Endothelial cell (in vitro differentiated cells): ENCODE results near the gene GOLGA8J. TPM values are rescaled to one million over a fixed set of nuclear protein-coding genes. Genes with fewer than 3 reads are reported as not detected.
"Not testable (repeated sequence)": the region's sequence is repeated elsewhere in the genome, so short reads cannot be mapped to it uniquely, and the experiment has no call there.

Experiments
- DNase-seq: peaks from one replicate; pipeline ENCODE4 v3.0.0; 2021; ENCODE audit warnings: low spot score
- H3K27ac Mint-ChIP-seq: one replicate; pipeline ENCODE4 v1.8.0; 2021; ENCODE audit warnings: mixed read lengths, inconsistent platforms; ENCODE audit not compliant: unreplicated experiment
- H3K27me3 Mint-ChIP-seq: one replicate; pipeline ENCODE4 v1.8.0; 2021; ENCODE audit warnings: mild to moderate bottlenecking, moderate library complexity, mixed read lengths, inconsistent platforms; ENCODE audit not compliant: unreplicated experiment
- H3K36me3 Mint-ChIP-seq: one replicate; pipeline ENCODE4 v1.8.0; 2021; ENCODE audit warnings: mild to moderate bottlenecking, low read depth, mixed read lengths, inconsistent platforms; ENCODE audit not compliant: unreplicated experiment
- H3K4me1 Mint-ChIP-seq: one replicate; pipeline ENCODE4 v1.8.0; 2021; ENCODE audit warnings: mild to moderate bottlenecking, mixed read lengths, inconsistent platforms; ENCODE audit not compliant: unreplicated experiment
- H3K4me3 Mint-ChIP-seq: one replicate; pipeline ENCODE4 v1.8.0; 2021; ENCODE audit warnings: mild to moderate bottlenecking, mixed read lengths, inconsistent platforms; ENCODE audit not compliant: unreplicated experiment
- H3K9me3 Mint-ChIP-seq: one replicate; pipeline ENCODE4 v1.8.0; 2021; ENCODE audit warnings: mixed read lengths, inconsistent platforms; ENCODE audit not compliant: unreplicated experiment
- CTCF ChIP-seq: fragments of 200-600 bp; sonication (generic); IDR thresholded peaks from one replicate; pipeline ENCODE4 v1.5.0; 2021; ENCODE audit warnings: antibody characterized with exemption; ENCODE audit not compliant: unreplicated experiment
- total RNA-seq: library from RNA; stranded (reverse); fragmentation: NEBNext Ultra II Directional; extraction: Animal tissue kit (Norgen Biotek cat#: 25700); gene quantifications from one replicate; pipeline ENCODE4 v1.2.1, GENCODE V29; 2021; ENCODE audit not compliant: unreplicated experiment

GOLGA8J gene
- total RNA-seq, 1 donor from 2014 or later, result not detected

- Mint-ChIP-seq H3K9me3 (no peaks in the 10 kb centered on the region), H3K36me3 (no peaks in the 10 kb centered on the region), H3K27me3 (peaks cover 2% of the 10 kb centered on the region), H3K4me1 (no peaks in the 10 kb centered on the region), H3K27ac (no peak overlapping the region), H3K4me3 (no peak overlapping the region)
- TF ChIP-seq CTCF, result no peak
- DNase-seq, result no peak
Observed at GRCh38 chr15:30041868-30042267, 40.9 kb upstream of the GOLGA8J start.

- H3K4me1 Mint-ChIP-seq, result no peaks in the 10 kb centered on the region
- H3K4me3 Mint-ChIP-seq, result no peak overlapping the region
- no peak overlapping the region for H3K27ac Mint-ChIP-seq
- peaks cover 3% of the 10 kb centered on the region for H3K27me3 Mint-ChIP-seq
- H3K36me3 Mint-ChIP-seq, result no peaks in the 10 kb centered on the region
- no peak for TF ChIP-seq CTCF
- DNase-seq, result no peak
- H3K9me3 Mint-ChIP-seq, result no peaks in the 10 kb centered on the region
Observed at GRCh38 chr15:30042556-30042955, 40.2 kb upstream of the GOLGA8J start.

- no peak overlapping the region for H3K4me3 Mint-ChIP-seq
- H3K36me3 Mint-ChIP-seq, result no peaks in the 10 kb centered on the region
- peaks cover 3% of the 10 kb centered on the region for H3K27me3 Mint-ChIP-seq
- TF ChIP-seq CTCF, result no peak
- H3K4me1 Mint-ChIP-seq, result no peaks in the 10 kb centered on the region
- H3K9me3 Mint-ChIP-seq, result no peaks in the 10 kb centered on the region
- H3K27ac Mint-ChIP-seq, result no peak overlapping the region
- no peak for DNase-seq
Observed at GRCh38 chr15:30043211-30043655, 39.5 kb upstream of the GOLGA8J start.

- Mint-ChIP-seq H3K4me1 (no peaks in the 10 kb centered on the region), H3K4me3 (no peak overlapping the region), H3K36me3 (no peaks in the 10 kb centered on the region), H3K27me3 (peaks cover 3% of the 10 kb centered on the region), H3K9me3 (no peaks in the 10 kb centered on the region), H3K27ac (no peak overlapping the region)
- no peak for DNase-seq
- TF ChIP-seq CTCF, result no peak
Observed at GRCh38 chr15:30044377-30044776, 38.4 kb upstream of the GOLGA8J start.

- DNase-seq, H3K9me3 Mint-ChIP-seq, H3K36me3 Mint-ChIP-seq, H3K27ac Mint-ChIP-seq, H3K27me3 Mint-ChIP-seq, H3K4me3 Mint-ChIP-seq, H3K4me1 Mint-ChIP-seq: not testable (repeated sequence)
Observed at GRCh38 chr15:30044826-30045225, 37.9 kb upstream of the GOLGA8J start.

GRCh38 chr15:30045248-30046041 lies 37.3 kb upstream of the GOLGA8J start:
- not testable (repeated sequence) for H3K4me1 Mint-ChIP-seq, H3K36me3 Mint-ChIP-seq, H3K9me3 Mint-ChIP-seq, H3K27me3 Mint-ChIP-seq, DNase-seq, H3K4me3 Mint-ChIP-seq, H3K27ac Mint-ChIP-seq
